Esophagus squamous epithelium (tissue), 5 donors: ENCODE results near the gene SEC62. TPM values are rescaled to one million over a fixed set of nuclear protein-coding genes. Genes with fewer than 3 reads are reported as not detected.

Source experiments
- DNase-seq: peaks from one replicate; lab custom pipeline; 2025; lab: John Stamatoyannopoulos, UW
- H3K27ac ChIP-seq, 4 donors: fragments of 200-600 bp; sonication (generic); one replicate each; pipeline ENCODE4 v1.5.1; 2016 to 2019; ENCODE audit warnings: mild to moderate bottlenecking in 1 of 4
- H3K27me3 ChIP-seq, 4 donors: fragments of 200-600 bp; sonication (generic); 1 replicate in 3 of 4; 2 replicates in 1 of 4; pipeline versions ENCODE4 v1.5.1 to v1.6.0; 2017 to 2021; ENCODE audit warnings: antibody characterized with exemption in 1 of 4
- H3K36me3 ChIP-seq, 3 donors: fragments of 200-600 bp; sonication (generic); one replicate each; pipeline ENCODE4 v1.5.1; 2016 to 2019
- H3K4me1 ChIP-seq, 3 donors: fragments of 200-600 bp; sonication (generic); one replicate each; pipeline ENCODE4 v1.5.1; 2017 to 2019
- H3K4me3 ChIP-seq, 4 donors: fragments of 200-600 bp; sonication (generic); 1 replicate in 3 of 4; 2 replicates in 1 of 4; pipeline ENCODE4 v1.5.1; 2016 to 2019; ENCODE audit warnings: mild to moderate bottlenecking in 2 of 4, moderate library complexity in 1 of 4
- H3K9me3 ChIP-seq, 3 donors: fragments of 200-600 bp; sonication (generic); one replicate each; pipeline ENCODE4 v1.5.1; 2016 to 2019
- CTCF ChIP-seq, 6 experiments: fragments of 450-650 bp in 4 of 6; fragments of 200-600 bp in 2 of 6; sonication (generic) in 2 of 6; IDR thresholded peaks; one replicate each; pipeline ENCODE4 v1.5.1; 2016 to 2019; ENCODE audit warnings: antibody characterized with exemption in 6 of 6, mild to moderate bottlenecking in 4 of 6, moderate library complexity in 4 of 6
- POLR2A ChIP-seq, 4 donors: fragments of 450-650 bp; IDR thresholded peaks; one replicate each; pipeline ENCODE4 v1.6.1; 2017; ENCODE audit warnings: antibody characterized with exemption in 4 of 4, mild to moderate bottlenecking in 4 of 4, moderate library complexity in 3 of 4
- WGBS, 2 donors: methylation state at CpG; one replicate each; pipeline ENCODE4 v1.1.5; 2018; 5-methylcytosine and 5-hydroxymethylcytosine counted together
- intact Hi-C: fragments of 100-400 bp; cut with DNase I; formaldehyde crosslinking; loops from one replicate; pipeline ENCODE4 v1.15.0; 2022
- total RNA-seq, 4 donors: library from RNA; depleted of rRNA; stranded (reverse); fragments of >200 nt; gene quantifications; one replicate each; pipeline ENCODE4 v1.1.0, GENCODE V29; 2016
- donor health status: DM: yes; HTN: yes; CAD: no.

SEC62 gene
- total RNA-seq, 4 donors from 2014 or later, result 15.0 to 49.8 (median 23.6) TPM

- 13% methylated on average over 12 of the region's 78 CpGs; no CpG with 5 or more reads in 1 of the 2 donors for WGBS, 2 donors
- peaks cover 0 to 71% (median 0%) of the 10 kb centered on the region in 4 donors for H3K27me3 ChIP-seq
- no peaks in the 10 kb centered on the region for H3K9me3 ChIP-seq
- peak; percentile 22 for DNase-seq
- TF ChIP-seq CTCF (IDR thresholded peaks at IDR 0.05), result peak; percentile 48 to 84 (median 76)
- TF ChIP-seq POLR2A (IDR thresholded peaks at IDR 0.05), result no peak
- intact Hi-C loops, result no loop called here
- H3K4me3 ChIP-seq, result peak within 1 kb of the TSS; percentile 42 to 81 (median 62)
- H3K36me3 ChIP-seq, result no peaks in the 10 kb centered on the region
- peaks cover 3 to 36% (median 15%) of the 10 kb centered on the region in 3 donors for H3K4me1 ChIP-seq
- H3K27ac ChIP-seq, result peak within 1 kb of the TSS; percentile 2 to 46 (median 22)
Observed at GRCh38 chr3:170037463-170038433, 71.1 kb downstream of the SEC62 start, which contains the start of gene GPR160. TSS of gene GPR160 (plus strand) at chr3:170037995. CDS start at chr3:170083973, 45,978 bp downstream.

GRCh38 chr3:170038434-170039110, 72.0 kb downstream of the SEC62 start:
- TF ChIP-seq POLR2A (IDR thresholded peaks at IDR 0.05) (no peak), CTCF (IDR thresholded peaks at IDR 0.05) (peak in 1 of 6 experiments; percentile 16)
- Histone ChIP-seq H3K27ac (peak overlapping the region in 3 of 4 donors; percentile 2 to 46 (median 3)), H3K27me3 (peaks cover 0 to 72% (median 0%) of the 10 kb centered on the region in 4 donors), H3K4me3 (peak overlapping the region; percentile 42 to 81 (median 62)), H3K4me1 (peaks cover 3 to 36% (median 17%) of the 10 kb centered on the region in 3 donors), H3K36me3 (no peaks in the 10 kb centered on the region), H3K9me3 (no peaks in the 10 kb centered on the region)
- intact Hi-C loops, result no loop called here
- DNase-seq, result no peak
- WGBS, 2 donors, result 8 to 34% methylated on average over 4 to 6 of the region's 51 CpGs

- Histone ChIP-seq H3K4me3 (peak overlapping the region in 1 of 4 donors; percentile 5), H3K4me1 (peaks cover 3 to 37% (median 18%) of the 10 kb centered on the region in 3 donors), H3K9me3 (no peaks in the 10 kb centered on the region), H3K27me3 (peaks cover 0 to 72% (median 0%) of the 10 kb centered on the region in 4 donors), H3K36me3 (no peaks in the 10 kb centered on the region), H3K27ac (no peak overlapping the region)
- WGBS, 2 donors, result 21 to 23% methylated on average over 8 of the region's 8 CpGs
- TF ChIP-seq POLR2A (IDR thresholded peaks at IDR 0.05) (no peak), CTCF (IDR thresholded peaks at IDR 0.05) (no peak)
- intact Hi-C loops, result no loop called here
- DNase-seq, result no peak
Observed at GRCh38 chr3:170040418-170040817, 73.8 kb downstream of the SEC62 start.

GRCh38 chr3:170043506-170043905, 76.9 kb downstream of the SEC62 start:
- no peak for DNase-seq
- Histone ChIP-seq H3K36me3 (no peaks in the 10 kb centered on the region), H3K27ac (no peak overlapping the region), H3K9me3 (no peaks in the 10 kb centered on the region), H3K4me1 (peaks cover 0 to 31% (median 7%) of the 10 kb centered on the region in 3 donors), H3K27me3 (peaks cover 0 to 43% (median 0%) of the 10 kb centered on the region in 4 donors), H3K4me3 (no peak overlapping the region)
- TF ChIP-seq CTCF (IDR thresholded peaks at IDR 0.05), result no peak
- no peak for TF ChIP-seq POLR2A (IDR thresholded peaks at IDR 0.05)
- intact Hi-C loops, result no loop called here
- WGBS, 2 donors, result 54 to 57% methylated on average over 7 of the region's 7 CpGs
